ENCODE results near the gene TECTA.

The TECTA gene

GRCh38 chr11:121090145-121090721 is 10.8 kb upstream of the TECTA start:
- no peak for TF ChIP-seq CTCF (IDR thresholded peaks at IDR 0.05; ENCODE audit: low read depth, low read length)
- no peak for DNase-seq (ENCODE audit: extremely low read depth, low read depth)

GRCh38 chr11:121091492-121092152 is 9.4 kb upstream of the TECTA start:
- DNase-seq (ENCODE audit: extremely low read depth, low read depth), result no peak
- TF ChIP-seq CTCF (IDR thresholded peaks at IDR 0.05; ENCODE audit: low read depth, low read length), result no peak

- DNase-seq (ENCODE audit: extremely low read depth, low read depth), result no peak
- no peak for TF ChIP-seq CTCF (IDR thresholded peaks at IDR 0.05; ENCODE audit: low read depth, low read length)
Measured at GRCh38 chr11:121095561-121095960, 5.5 kb upstream of the TECTA start.

- no peak for TF ChIP-seq CTCF (IDR thresholded peaks at IDR 0.05; ENCODE audit: low read depth, low read length)
- DNase-seq (ENCODE audit: extremely low read depth, low read depth), result no peak
Measured at GRCh38 chr11:121099364-121099763, 1.7 kb upstream of the TECTA start.

- DNase-seq (ENCODE audit: extremely low read depth, low read depth), result no peak
- TF ChIP-seq CTCF (IDR thresholded peaks at IDR 0.05; ENCODE audit: low read depth, low read length), result no peak
Measured at GRCh38 chr11:121099885-121100284, 1.2 kb upstream of the TECTA start.

GRCh38 chr11:121104312-121104762 is 3.3 kb downstream of the TECTA start:
- no peak; the same call in 1 of the 2 replicates for TF ChIP-seq CTCF (IDR thresholded peaks at IDR 0.05; ENCODE audit: low read depth, low read length)
- no peak for DNase-seq (ENCODE audit: extremely low read depth, low read depth)

- DNase-seq (ENCODE audit: extremely low read depth, low read depth), result peak; percentile 48
- no peak for TF ChIP-seq CTCF (IDR thresholded peaks at IDR 0.05; ENCODE audit: low read depth, low read length)
Measured at GRCh38 chr11:121105063-121105480, 4.0 kb downstream of the TECTA start.

Data from AG09319 (cell line).